22Rv1 (cell line): ENCODE measurements around the gene SBK2.
A peak's percentile ranks its signal among the peaks of the same experiment; 100 is the strongest.

Source experiments
- H3K27ac ChIP-seq: fragments of 450-650 bp; 2 replicates; pipeline ENCODE4 v1.5.1; 2017
- CTCF ChIP-seq: fragments of 450-650 bp; IDR thresholded peaks from 2 replicates; pipeline ENCODE4 v1.5.1; 2017; ENCODE audit warnings: mild to moderate bottlenecking
- ZFX ChIP-seq: fragments of 450-650 bp; IDR thresholded peaks from 2 replicates; pipeline ENCODE4 v1.6.1; 2017; ENCODE audit warnings: antibody characterized with exemption, borderline replicate concordance

SBK2 gene

DNA sequence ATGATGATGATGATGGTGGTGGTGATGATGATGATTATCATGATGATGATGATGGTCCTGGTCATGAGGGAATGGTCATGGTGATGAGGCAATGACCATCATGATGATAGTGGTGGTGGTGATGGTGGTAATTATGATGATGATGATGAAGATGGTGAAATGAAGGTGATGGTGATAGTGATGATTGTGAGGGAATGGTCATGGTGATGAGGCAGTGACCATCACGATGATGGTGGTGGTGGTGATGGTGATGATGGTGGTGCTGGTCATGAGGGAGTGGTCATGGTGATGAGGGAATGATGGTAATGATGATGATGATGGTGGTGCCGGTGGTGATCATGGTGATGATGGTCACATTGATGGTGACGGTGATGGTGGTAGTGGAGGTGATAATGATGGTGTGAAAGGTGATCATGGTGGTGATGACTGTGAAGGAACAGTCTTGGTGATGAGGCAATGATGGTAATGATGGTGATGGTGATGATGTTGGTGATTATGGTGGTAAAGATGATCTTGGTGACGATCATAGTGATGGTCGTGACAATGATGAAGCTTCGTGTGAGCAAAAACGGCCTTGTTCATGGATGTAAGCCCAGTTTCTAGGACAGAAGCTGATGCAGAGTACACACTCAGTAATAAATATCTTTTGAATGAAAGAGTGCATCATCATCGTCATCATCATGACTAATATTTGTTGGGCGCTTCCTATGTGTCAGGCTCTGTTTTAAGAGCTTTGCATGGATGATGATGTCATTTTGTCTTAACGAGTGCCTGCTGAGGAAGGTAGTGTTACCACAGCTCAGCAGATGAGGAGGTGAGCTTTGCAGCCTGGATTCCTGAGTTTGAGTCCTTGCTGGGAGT lies 17.3 kb downstream of the SBK2 start:
- TF ChIP-seq CTCF (no peak), ZFX (no peak)
- H3K27ac ChIP-seq, result peak overlapping the region; percentile 26; the same call in 1 of the 2 replicates

DNA sequence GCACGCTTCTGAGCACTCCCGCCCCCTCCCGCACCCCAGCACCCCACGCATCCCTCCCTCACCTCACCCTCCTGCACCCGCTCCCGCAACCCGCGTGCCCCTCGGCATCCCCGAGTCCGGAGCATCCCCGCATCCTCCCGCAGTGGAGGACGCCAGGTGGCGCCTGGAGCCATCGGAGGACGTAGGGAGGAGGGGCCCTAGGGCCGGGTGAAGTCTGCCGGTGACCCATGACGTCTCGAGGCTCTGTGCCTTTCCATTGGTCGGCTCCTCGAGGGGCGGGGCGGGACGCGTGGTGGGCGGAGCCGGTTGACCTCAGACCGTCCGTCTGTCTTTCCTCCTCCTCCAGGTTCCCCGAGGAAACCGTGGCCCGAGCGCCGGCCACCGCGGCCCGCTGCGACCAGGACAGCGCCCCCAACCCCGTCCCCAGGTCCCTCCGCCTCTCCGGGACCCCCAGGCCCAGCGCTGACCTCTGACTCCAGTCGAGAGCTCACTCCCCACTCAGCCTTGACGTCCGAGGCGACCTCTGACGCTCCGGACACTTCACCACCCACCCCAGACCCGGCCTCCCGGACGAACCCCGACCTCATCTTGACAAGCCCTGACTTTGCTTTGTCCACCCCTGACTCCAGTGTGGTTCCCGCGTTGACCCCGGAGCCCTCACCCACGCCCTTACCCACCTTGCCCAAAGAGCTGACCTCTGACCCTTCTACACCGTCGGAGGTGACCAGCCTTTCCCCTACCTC lies 19.9 kb downstream of the SBK2 start:
- TF ChIP-seq ZFX, result no peak
- peak; percentile 95 for TF ChIP-seq CTCF

DNA sequence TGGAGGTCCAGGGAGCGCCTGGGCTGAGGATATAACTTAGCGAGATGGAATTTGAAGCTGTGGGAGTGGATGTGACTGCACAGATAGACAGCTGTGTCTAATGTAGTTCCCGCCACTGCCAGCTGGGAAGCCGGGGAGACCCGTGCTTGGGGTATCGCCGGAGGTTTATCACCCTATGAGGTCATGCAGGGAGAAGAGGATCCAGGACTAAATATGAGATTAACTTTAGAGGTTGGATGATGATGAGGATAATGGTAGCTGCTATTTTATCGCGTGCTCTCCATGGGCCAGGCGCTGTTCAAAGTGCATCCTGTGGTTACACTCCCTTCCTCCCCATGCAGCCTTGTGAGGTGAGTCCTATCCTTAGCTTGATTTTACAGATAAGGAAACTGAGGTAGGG lies 28.8 kb downstream of the SBK2 start:
- H3K27ac ChIP-seq, result no peak overlapping the region
- TF ChIP-seq ZFX, result no peak
- no peak for TF ChIP-seq CTCF

More for the DNA sequence above, 19.9 kb downstream of the SBK2 start:
- 0 out of 2 replicates have a peak overlapping the region, but pooled peaks have one; percentile 20 for H3K27ac ChIP-seq

GRCh38 chr19:55504981-55505380 lies 32.0 kb downstream of the SBK2 start:
- TF ChIP-seq CTCF (no peak), ZFX (no peak)
- no peak overlapping the region for H3K27ac ChIP-seq

DNA sequence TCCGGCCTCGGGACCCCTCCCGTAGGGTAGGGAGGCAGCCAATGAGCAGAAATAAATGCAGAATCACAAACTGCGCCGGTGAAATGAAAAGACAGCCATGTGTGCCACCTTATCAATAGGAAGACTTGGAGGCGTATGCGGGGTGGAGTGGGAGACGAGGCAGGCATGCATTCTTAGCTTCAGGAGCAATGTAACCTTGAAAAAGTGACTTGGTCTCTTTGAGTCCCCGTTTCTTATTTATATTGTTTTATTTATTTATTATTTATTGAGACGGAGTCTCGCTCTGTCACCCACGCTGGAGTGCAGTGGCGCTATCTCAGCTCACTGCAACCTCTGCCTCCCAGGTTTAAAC lies 32.7 kb downstream of the SBK2 start:
- no peak overlapping the region for H3K27ac ChIP-seq

DNA sequence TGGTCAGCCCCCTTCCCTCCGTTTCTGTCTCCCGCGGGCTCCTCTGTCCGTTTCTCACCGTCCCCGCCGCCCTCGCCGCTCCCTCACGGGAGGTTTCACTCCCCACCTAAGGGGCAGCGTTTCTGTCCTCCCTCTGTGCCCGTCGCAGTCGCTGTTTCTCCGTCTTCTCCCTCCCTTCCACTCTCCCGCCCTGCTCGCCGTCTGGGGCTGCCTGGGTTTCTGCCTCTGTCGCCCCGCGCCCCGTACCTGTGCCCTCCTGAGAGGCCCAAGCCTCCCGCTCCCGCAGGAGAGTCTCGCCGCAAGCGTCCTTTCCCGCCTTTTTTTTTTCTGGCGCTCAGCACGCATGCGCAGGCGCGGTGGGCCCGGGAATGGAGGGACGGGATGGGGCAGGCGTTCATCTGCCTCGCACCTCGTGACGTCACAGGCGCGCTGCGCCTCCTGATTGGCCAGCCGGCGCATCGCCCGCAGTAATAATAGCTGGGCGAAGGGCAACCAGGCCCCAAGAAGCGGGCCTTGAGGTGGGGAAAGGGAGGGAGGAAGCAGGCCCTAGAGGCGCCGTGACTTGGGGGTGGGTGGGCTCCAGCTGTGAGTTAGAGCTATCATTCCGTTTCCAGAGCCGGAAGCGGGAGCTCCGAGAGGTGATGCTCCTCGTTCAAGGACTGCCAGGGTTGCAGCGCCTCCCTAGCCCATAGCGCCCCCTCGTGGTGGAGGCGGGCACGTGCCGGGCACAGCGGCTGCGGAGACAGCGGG lies 33.3 kb downstream of the SBK2 start:
- peak overlapping the region; percentile 22; the same call in 1 of the 2 replicates for H3K27ac ChIP-seq
- TF ChIP-seq ZFX (no peak), CTCF (peak; percentile 87)

More for the DNA sequence above, 32.7 kb downstream of the SBK2 start:
- TF ChIP-seq CTCF, result peak; percentile 40
- TF ChIP-seq ZFX, result no peak

- no peak overlapping the region; the same call in 1 of the 2 replicates for H3K27ac ChIP-seq
- no peak for TF ChIP-seq CTCF
- TF ChIP-seq ZFX, result no peak
Observed at GRCh38 chr19:55503157-55503501, 33.8 kb downstream of the SBK2 start.
